ENCODE data around the gene XPOT. TPM values are rescaled to one million over a fixed set of nuclear protein-coding genes. Genes with fewer than 3 reads are reported as not detected.

Gene XPOT
- total and polyA plus RNA-seq, 2 of the 4 experiments (the other 2 are of a cell fraction), result 40.9 to 80.8 TPM

DNA sequence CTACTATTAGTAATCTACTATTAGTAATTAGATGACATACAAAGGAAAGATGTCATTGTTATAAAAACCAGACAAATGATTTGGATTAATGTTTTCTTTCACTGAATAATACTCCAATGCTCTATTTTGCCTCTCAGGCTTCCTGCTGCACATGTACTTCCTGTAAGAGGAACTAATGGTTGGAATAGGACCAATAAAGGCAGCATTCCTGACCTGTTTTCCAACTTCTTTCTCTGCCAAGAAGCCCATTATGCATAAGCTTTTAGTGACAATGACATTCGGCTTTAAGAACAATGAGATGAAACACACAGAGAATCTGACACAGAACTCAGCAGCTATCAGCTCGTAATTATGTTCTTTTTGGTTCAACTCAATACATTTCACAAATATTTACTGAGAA, 8.5 kb upstream of the XPOT start:
- Histone ChIP-seq H4K20me1 (ENCODE audit: insufficient read depth, low read length) (no peaks in the 10 kb centered on the region), H3K9me3 (ENCODE audit: control insufficient read depth, insufficient read depth, low read length) (no peaks in the 10 kb centered on the region), H3K36me3 (ENCODE audit: control insufficient read depth, insufficient read depth, low read length) (no peaks in the 10 kb centered on the region), H3K9me1 (ENCODE audit: insufficient read depth, low read length) (0 out of 2 replicates have a peak, but pooled peaks cover under 1% of the 10 kb centered on the region), H2AK9ac (replicated peaks; ENCODE audit: low read depth, low read length, poor library complexity) (no peak overlapping the region), H3K4me3 (ENCODE audit: insufficient read depth, low read depth, low read length) (no peak overlapping the region), H3K9ac (ENCODE audit: low read depth, low read length) (no peak overlapping the region), H2BK5ac (ENCODE audit: low read depth, low read length, poor library complexity, severe bottlenecking) (no peak overlapping the region), H4K5ac (ENCODE audit: low read depth, low read length) (no peak overlapping the region), H4K91ac (ENCODE audit: insufficient read depth, low read depth, low read length) (no peak overlapping the region), H3K4me2 (ENCODE audit: low read depth, low read length) (no peak overlapping the region), H2AK5ac (ENCODE audit: low read depth, low read length) (no peak overlapping the region), H3K4me1 (ENCODE audit: control insufficient read depth, insufficient read depth, low read length) (no peaks in the 10 kb centered on the region), H3K27ac (ENCODE audit: insufficient read depth, low read length) (no peak overlapping the region), H2BK120ac (ENCODE audit: low read depth, low read length) (no peak overlapping the region), H3K56ac (ENCODE audit: extremely low read depth, insufficient read depth, low read length) (no peak overlapping the region), H3K27me3 (ENCODE audit: control insufficient read depth, insufficient read depth, low read length) (no peaks in the 10 kb centered on the region), H3K23ac (ENCODE audit: low read depth, low read length) (no peak overlapping the region), H3K4ac (ENCODE audit: low read depth, low read length) (no peak overlapping the region), H4K8ac (ENCODE audit: low read depth in 2 of 2, low read length in 2 of 2) (no peak overlapping the region), H3K79me1 (ENCODE audit: low read depth in 1 of 2, low read length in 2 of 2) (no peaks in the 10 kb centered on the region), H2BK15ac (ENCODE audit: low read depth, low read length) (no peak overlapping the region), H2AFZ (replicated peaks; ENCODE audit: low read length, poor library complexity) (no peak overlapping the region), H3K14ac (replicated peaks; ENCODE audit: low read depth, low read length) (no peak overlapping the region), H2BK20ac (ENCODE audit: low read depth, low read length) (no peak overlapping the region), H3K18ac (ENCODE audit: low read depth, low read length) (no peak overlapping the region)
- no TSS peak for BruUV-seq (replicated peaks)
- ChIA-PET CTCF (no interaction called here), POLR2A (ENCODE audit: unreplicated experiment) (no interaction called here)
- dilution Hi-C loops (cut with HindIII; ENCODE audit: low sequenced_read_pairs, unreplicated experiment) (no loop called here), intact Hi-C loops (cut with micrococcal nuclease) (no loop called here), in situ Hi-C loops (cut with MboI; ENCODE audit: low sequenced_read_pairs) (loop anchor here (5.0 kb wide), 1 partner anchor 568 kb away; no protein-coding TSS in a partner anchor)
- WGBS, 2 experiments (ENCODE audit: extremely low coverage in 2 of 2, insufficient read length in 1 of 2), result 20% methylated on average over 1 of the region's 2 CpGs; no CpG with 5 or more reads in 1 of the 2 experiments
- no peak for TF ChIP-seq NFE2L2 (IDR thresholded peaks at IDR 0.05; ENCODE audit: low read depth, low read length)
- no peak for TF ChIP-seq POLR2A (IDR thresholded peaks at IDR 0.05; ENCODE audit: low read depth, low read length)
- TF ChIP-seq ELK1 (IDR thresholded peaks at IDR 0.05; ENCODE audit: borderline replicate concordance, low read depth, low read length), result no peak
- TF ChIP-seq CEBPB (IDR thresholded peaks at IDR 0.05; ENCODE audit: low read depth, low read length), result no peak
- TF ChIP-seq CTCF (conservative IDR thresholded peaks at IDR 0.05; ENCODE audit: low read depth, low read length), result no peak
- no peak for TF ChIP-seq RAD21 (IDR thresholded peaks at IDR 0.05; ENCODE audit: low read length)
- TF ChIP-seq MXI1 (IDR thresholded peaks at IDR 0.05; ENCODE audit: borderline replicate concordance, low read depth, low read length), result no peak
- no peak for ATAC-seq (ENCODE audit: low read depth)
- DNase-seq, result peak; percentile 13
